ENCODE measurements around the gene TPO.
"Not testable (repeated sequence)": the region's sequence is repeated elsewhere in the genome, so short reads cannot be mapped to it uniquely, and the experiment has no call there.

Gene TPO

GRCh38 chr2:1481406-1482252 lies 68.4 kb downstream of the TPO start:
- H3K4me3 ChIP-seq (ENCODE audit: low read depth, low read length): no peak overlapping the region

- no peak overlapping the region for H3K4me3 ChIP-seq (ENCODE audit: low read depth, low read length)
Observed at GRCh38 chr2:1482253-1482675, 69.0 kb downstream of the TPO start.

DNA sequence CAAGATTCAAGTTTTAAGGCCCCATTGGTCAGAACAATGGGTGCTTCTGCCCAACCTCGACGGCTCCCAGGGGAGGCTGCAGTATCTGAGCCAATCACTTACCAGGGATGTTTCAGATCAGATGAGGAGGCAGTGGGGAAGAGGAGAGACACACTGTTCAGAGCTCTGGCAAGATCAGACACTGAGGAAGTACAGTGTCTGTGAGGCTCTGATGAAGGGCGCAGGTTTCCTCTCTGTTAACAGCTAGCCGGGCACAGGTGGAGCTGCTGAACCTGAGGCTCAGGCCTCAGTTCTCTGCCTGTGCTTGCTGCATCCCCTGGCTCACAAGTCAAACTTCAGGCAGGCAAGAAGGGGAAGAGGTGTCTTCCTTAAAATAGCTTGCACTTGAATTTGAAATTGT lies 69.7 kb downstream of the TPO start:
- H3K4me3 ChIP-seq (ENCODE audit: low read depth, low read length): no peak overlapping the region

DNA sequence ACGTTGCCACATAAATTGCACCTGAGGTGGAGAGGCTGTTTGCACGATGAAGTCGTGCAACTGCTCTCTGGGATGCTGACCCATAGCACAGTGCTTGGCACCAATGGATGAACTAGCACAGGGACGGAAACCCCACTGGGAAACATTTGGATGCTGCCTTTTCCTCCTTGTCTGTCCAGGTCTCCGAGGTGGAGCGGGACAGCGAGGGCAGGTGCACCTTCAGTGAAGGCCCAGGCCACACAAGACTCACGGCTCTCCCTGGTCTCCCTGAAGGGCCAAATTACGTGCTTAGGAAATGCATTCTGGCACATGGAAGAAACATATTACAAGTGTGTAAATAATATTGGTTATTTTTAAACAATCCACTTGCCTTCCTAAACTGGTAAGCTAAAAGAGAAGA lies 70.3 kb downstream of the TPO start:
- H3K4me3 ChIP-seq (ENCODE audit: low read depth, low read length): no peak overlapping the region

DNA sequence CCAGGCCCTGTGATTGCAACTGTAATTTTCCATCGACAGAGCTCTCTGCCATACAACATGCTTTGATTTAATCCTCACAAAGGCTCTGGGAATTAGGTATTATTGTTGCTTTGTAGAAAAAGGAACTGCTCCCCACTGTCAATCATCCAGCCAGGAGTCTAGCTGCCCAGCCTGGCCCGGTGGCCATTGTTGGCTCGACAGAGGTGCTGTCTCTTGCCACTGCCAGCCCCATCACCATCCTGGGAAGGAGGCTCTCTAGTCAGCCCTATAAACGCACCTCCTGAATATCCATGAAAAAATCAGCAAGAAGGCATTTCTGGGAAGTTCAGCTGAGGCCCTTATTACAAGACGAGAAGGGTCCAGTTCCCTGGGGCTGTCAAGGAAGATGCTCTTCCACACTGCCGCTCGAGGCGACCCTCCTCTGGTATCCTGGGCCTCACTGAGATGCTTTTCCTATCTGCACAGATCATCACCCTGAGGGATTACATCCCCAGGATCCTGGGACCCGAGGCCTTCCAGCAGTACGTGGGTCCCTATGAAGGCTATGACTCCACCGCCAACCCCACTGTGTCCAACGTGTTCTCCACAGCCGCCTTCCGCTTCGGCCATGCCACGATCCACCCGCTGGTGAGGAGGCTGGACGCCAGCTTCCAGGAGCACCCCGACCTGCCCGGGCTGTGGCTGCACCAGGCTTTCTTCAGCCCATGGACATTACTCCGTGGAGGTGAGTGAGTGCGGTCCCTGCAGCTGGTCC lies 71.0 kb downstream of the TPO start:
- no peak overlapping the region for H3K4me3 ChIP-seq (ENCODE audit: low read depth, low read length)

GRCh38 chr2:1486670-1487069 lies 73.4 kb downstream of the TPO start:
- H3K4me3 ChIP-seq (ENCODE audit: low read depth, low read length): no peak overlapping the region

DNA sequence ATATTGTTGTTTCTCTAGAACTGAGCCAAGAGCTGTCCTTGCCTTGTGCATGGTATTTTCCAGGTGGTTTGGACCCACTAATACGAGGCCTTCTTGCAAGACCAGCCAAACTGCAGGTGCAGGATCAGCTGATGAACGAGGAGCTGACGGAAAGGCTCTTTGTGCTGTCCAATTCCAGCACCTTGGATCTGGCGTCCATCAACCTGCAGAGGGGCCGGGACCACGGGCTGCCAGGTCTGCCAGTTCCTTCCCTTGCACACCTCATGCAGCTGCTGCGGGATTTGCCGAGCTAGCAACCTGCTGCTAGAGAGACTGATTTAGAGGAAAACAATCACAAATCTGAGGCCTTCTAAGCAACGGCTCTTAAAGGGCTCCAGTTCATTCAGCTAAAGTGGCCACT lies 74.5 kb downstream of the TPO start:
- H3K4me3 ChIP-seq (ENCODE audit: low read depth, low read length): no peak overlapping the region

DNA sequence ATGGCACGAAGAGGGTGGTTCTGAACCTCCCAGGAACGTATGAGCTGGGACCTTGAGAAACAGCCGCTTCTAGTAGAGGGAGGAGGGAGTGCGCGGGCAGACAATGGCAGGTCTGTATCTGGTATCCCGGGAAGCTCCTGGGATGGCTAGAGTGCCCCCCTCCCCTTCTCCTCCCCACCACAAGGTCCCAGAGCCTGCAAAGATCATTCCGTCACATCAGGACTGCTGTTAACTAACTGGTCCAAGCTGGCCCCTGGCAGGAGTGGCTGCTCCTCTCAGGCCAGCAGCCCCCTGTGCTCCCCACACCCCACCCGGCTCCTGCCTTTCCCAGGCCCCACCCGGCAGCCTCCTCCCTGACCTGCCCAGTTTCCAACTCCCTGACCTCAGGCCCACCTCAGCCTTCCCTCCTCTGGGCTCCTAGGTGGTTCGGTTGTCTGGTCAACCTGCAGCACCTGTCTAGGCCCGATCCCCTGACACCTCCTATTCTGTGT lies 75.0 kb downstream of the TPO start:
- H3K4me3 ChIP-seq (ENCODE audit: low read depth, low read length): no peak overlapping the region

GRCh38 chr2:1488851-1489250 lies 75.6 kb downstream of the TPO start:
- no peak overlapping the region for H3K4me3 ChIP-seq (ENCODE audit: low read depth, low read length)

DNA sequence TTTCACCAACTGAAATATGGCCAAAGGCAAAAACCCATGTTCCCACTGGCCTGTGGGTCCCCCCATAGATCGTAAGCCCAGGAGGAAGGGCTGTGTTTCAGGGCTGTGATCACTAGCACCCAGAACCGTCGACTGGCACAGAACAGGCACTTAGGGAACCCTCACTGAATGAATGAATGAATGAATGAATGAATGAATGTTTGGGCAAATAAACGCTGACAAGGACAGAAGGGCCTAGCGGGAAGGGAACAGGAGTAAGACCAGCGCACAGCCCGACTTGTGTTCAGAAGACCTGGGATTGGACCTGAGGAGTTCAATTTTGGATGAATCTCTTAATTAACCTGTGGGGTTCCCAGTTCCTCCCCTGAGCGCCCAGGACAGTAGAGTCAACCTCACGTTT lies 76.2 kb downstream of the TPO start:
- no peak overlapping the region for H3K4me3 ChIP-seq (ENCODE audit: low read depth, low read length)

DNA sequence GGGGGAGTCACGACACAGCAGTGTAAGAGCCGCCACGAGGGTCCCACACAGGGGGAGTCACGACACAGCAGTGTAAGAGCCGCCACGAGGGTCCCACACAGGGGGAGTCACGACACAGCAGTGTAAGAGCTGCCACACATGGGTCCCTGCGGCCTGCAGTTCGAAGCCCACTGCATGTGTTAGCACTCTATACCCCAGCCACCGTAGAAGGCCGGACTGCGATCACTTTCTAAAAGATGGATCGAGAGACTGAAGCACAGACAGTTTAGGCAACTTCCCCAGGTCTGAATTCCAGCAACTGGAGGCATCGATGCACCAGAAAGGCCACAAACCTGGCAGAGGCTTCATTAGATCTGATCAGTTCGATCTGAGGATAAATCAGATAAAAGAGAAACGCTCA lies 77.1 kb downstream of the TPO start:
- not testable (repeated sequence) for H3K4me3 ChIP-seq (ENCODE audit: low read depth, low read length)

GRCh38 chr2:1491751-1492150 lies 78.5 kb downstream of the TPO start:
- H3K4me3 ChIP-seq (ENCODE audit: low read depth, low read length): no peak overlapping the region

DNA sequence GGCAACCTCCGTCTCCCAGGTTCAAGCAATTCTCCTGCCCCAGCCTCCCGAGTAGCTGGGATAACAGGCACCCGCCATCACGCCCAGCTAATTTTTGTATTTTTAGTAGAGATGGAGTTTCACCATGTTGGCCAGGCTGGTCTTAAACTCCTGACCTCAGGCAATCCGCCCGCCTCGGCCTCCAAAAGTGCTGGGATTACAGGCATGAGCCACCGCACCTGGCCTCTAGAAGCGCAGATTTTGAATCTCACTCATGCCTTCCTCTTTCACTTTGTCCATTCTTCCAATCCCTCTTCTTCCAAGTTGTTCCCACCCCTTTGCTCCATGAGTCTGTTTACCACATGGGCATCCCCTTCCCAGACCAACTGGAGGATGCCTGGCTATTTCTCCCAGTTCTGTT lies 79.0 kb downstream of the TPO start:
- H3K4me3 ChIP-seq (ENCODE audit: low read depth, low read length): not testable (repeated sequence)

DNA sequence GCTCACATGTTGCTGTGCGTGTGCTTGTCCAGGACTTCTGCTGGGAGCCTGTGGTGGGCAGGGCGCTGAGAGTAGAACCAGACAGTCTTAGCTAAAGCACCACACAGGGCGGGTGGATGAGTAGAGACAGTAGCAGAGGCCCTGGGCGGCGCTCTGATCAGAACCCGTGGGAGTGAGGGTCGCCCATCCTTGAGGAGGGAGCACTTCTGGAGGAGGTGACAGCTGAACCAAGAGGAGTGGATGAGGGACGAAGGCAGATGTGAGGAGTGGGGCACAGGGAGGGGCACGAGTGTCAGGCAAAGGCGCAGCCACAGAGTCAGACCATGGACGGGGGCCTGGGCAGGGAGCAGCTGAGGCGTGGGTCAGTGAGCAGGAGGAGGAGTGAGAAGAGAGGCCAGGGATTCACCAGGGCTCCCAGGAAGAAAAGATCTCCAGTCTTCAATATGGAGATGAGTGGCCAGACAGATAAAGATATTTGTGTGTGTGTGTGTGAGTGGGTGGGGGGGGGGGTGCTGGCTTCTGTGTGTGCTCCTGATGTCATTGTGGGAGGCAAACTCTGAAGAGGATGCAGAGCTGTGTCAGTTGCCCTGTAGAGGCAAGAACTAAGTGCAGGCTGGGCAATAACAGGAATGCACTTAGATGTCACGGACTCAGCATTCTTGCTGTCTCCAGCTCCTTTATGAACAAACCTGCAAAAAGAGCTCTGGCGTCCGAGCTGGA lies 79.6 kb downstream of the TPO start:
- no peak overlapping the region for H3K4me3 ChIP-seq (ENCODE audit: low read depth, low read length)

- H3K4me3 ChIP-seq (ENCODE audit: low read depth, low read length): no peak overlapping the region
Observed at GRCh38 chr2:1493431-1494126, 80.3 kb downstream of the TPO start.

GRCh38 chr2:1494257-1494656 lies 81.0 kb downstream of the TPO start:
- no peak overlapping the region for H3K4me3 ChIP-seq (ENCODE audit: low read depth, low read length)

DNA sequence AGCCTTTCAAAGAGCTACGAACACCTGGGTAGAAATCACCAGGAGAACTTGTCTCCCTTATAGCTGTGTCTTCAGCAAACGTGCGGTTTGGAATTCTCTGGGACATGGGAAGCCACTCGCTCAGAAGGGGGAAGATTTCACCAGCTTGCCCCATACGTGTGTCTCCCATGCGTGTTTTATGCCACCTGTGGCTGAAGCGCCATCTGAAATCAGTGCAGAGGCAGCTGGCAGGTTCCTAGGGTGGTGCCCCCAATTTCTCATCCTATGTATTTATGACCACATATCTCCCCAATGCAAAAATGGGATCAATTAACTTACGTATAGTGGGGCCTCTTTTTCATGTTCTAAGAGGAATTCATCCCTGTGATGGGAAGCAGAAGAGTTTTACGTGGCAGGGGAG lies 81.6 kb downstream of the TPO start:
- H3K4me3 ChIP-seq (ENCODE audit: low read depth, low read length): no peak overlapping the region

DNA sequence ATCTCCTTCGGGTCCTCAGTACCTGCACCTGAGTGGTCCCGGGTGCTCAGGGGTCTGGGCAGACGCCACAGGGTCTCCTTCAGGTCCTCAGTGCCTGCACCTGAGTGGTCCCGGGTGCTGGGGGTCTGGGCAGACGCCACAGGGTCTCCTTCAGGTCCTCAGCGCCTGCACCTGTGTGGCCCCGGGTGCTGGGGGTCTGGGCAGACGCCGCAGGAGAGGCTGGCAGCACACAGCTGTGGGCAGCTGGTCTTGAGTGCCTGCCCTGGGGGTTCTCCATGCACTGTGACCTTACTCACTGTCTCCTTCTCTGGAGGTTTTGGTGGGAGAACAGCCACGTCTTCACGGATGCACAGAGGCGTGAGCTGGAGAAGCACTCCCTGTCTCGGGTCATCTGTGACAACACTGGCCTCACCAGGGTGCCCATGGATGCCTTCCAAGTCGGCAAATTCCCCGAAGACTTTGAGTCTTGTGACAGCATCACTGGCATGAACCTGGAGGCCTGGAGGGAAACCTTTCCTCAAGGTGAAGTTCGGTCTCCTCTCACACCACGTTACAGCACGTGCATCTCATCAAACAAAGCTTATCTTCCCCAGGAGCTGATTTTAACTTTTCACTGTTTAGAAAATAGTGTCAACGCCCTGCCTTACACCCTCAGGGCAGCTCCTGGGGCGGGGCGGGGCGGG lies 82.6 kb downstream of the TPO start:
- no peak overlapping the region for H3K4me3 ChIP-seq (ENCODE audit: low read depth, low read length)

GRCh38 chr2:1496359-1496821 lies 83.1 kb downstream of the TPO start:
- no peak overlapping the region for H3K4me3 ChIP-seq (ENCODE audit: low read depth, low read length)

GRCh38 chr2:1497122-1497611 lies 83.9 kb downstream of the TPO start:
- H3K4me3 ChIP-seq (ENCODE audit: low read depth, low read length): no peak overlapping the region
